CD14-positive monocyte (primary cell): ENCODE data around the gene MAP6. TPM values are rescaled to one million over a fixed set of nuclear protein-coding genes. Genes with fewer than 3 reads are reported as not detected.

Experiments used
- DNase-seq, 3 donors: peaks; one replicate each; pipeline ENCODE4 v3.0.0-alpha.2; 2011 to 2022
- H2AFZ ChIP-seq: 2 replicates; pipeline ENCODE4 v1.6.0; 2012; ENCODE audit warnings: mild to moderate bottlenecking, low read depth, low read length, inconsistent platforms; ENCODE audit not compliant: insufficient read depth, poor library complexity, severe bottlenecking
- H3K27ac ChIP-seq, 2 donors: 1 replicate in 1 of 2; 2 replicates in 1 of 2; pipeline ENCODE4 v1.5.1; 2012 to 2013; ENCODE audit warnings: low read length in 2 of 2, control low read depth in 1 of 2, inconsistent platforms in 1 of 2, low read depth in 1 of 2, mild to moderate bottlenecking in 1 of 2
- H3K27me3 ChIP-seq, 2 donors: one replicate each; pipeline versions ENCODE4 v1.6.0 to v1.6.1; 2011 to 2013; ENCODE audit warnings: low read length in 2 of 2; ENCODE audit not compliant: control insufficient read depth in 2 of 2, insufficient read depth in 2 of 2
- H3K36me3 ChIP-seq, 2 donors: replicated peaks in 1 of 2; 1 replicate in 1 of 2; 2 replicates in 1 of 2; pipeline versions ENCODE4 v1.5.1 to v1.6.1; 2012 to 2013; ENCODE audit warnings: low read length in 2 of 2, control low read depth in 1 of 2, inconsistent platforms in 1 of 2, mild to moderate bottlenecking in 1 of 2; ENCODE audit not compliant: insufficient read depth in 2 of 2, control insufficient read depth in 1 of 2
- H3K4me1 ChIP-seq, 2 donors: 1 replicate in 1 of 2; 2 replicates in 1 of 2; pipeline versions ENCODE4 v1.5.1 to v1.6.1; 2012 to 2013; ENCODE audit warnings: low read length in 2 of 2, control low read depth in 1 of 2, inconsistent platforms in 1 of 2, mild to moderate bottlenecking in 1 of 2, moderate library complexity in 1 of 2; ENCODE audit not compliant: insufficient read depth in 2 of 2, control insufficient read depth in 1 of 2
- H3K4me2 ChIP-seq: replicated peaks from 2 replicates; pipeline ENCODE3; 2012; ENCODE audit warnings: low read length, moderate library complexity, mild to moderate bottlenecking; ENCODE audit not compliant: poor library complexity, severe bottlenecking; ENCODE audit errors: extremely low read depth
- H3K4me3 ChIP-seq, 3 experiments: fragments of 200-600 bp in 1 of 3; sonication (generic) in 1 of 3; replicated peaks in 1 of 3; 1 replicate in 2 of 3; 2 replicates in 1 of 3; pipeline ENCODE4 v1.5.1; 2011 to 2013; ENCODE audit warnings: low read length in 3 of 3, mild to moderate bottlenecking in 3 of 3, control low read depth in 2 of 3, low read depth in 2 of 3, inconsistent platforms in 1 of 3, moderate library complexity in 1 of 3
- H3K79me2 ChIP-seq: 2 replicates; pipeline ENCODE4 v1.6.0; 2012; ENCODE audit warnings: mild to moderate bottlenecking, control low read depth, inconsistent platforms, low read length, moderate library complexity; ENCODE audit not compliant: insufficient read depth
- H3K9ac ChIP-seq: 2 replicates; pipeline ENCODE4 v1.6.0; 2017; ENCODE audit warnings: low read length, mild to moderate bottlenecking; ENCODE audit not compliant: insufficient read depth, poor library complexity, severe bottlenecking
- H3K9me3 ChIP-seq, 2 donors: replicated peaks in 1 of 2; 1 replicate in 1 of 2; 2 replicates in 1 of 2; pipeline versions ENCODE4 v1.5.1 to v1.6.1; 2012 to 2013; ENCODE audit warnings: low read length in 2 of 2, control low read depth in 1 of 2; ENCODE audit not compliant: control insufficient read depth in 1 of 2, insufficient read depth in 1 of 2
- H4K20me1 ChIP-seq: 2 replicates; pipeline ENCODE4 v1.6.0; 2012; ENCODE audit warnings: mild to moderate bottlenecking, low read length, control low read depth, moderate library complexity; ENCODE audit not compliant: insufficient read depth
- H3K27ac Mint-ChIP-seq, 7 donors: one replicate each; pipeline ENCODE4 v1.8.0; 2020; ENCODE audit warnings: mild to moderate bottlenecking in 7 of 7, mixed read lengths in 7 of 7, moderate library complexity in 6 of 7, inconsistent platforms in 2 of 7
- H3K27me3 Mint-ChIP-seq, 3 donors: one replicate each; pipeline ENCODE4 v1.8.0; 2021 to 2022; ENCODE audit warnings: low read depth in 3 of 3, mild to moderate bottlenecking in 3 of 3, mixed read lengths in 3 of 3, moderate library complexity in 3 of 3, inconsistent platforms in 1 of 3
- H3K36me3 Mint-ChIP-seq, 2 donors: one replicate each; pipeline ENCODE4 v1.8.0; 2020; ENCODE audit warnings: mixed read lengths in 2 of 2, inconsistent platforms in 1 of 2, mild to moderate bottlenecking in 1 of 2
- H3K4me1 Mint-ChIP-seq: one replicate; pipeline ENCODE4 v1.8.0; 2020; ENCODE audit warnings: mild to moderate bottlenecking, mixed read lengths
- H3K4me3 Mint-ChIP-seq, 2 donors: one replicate each; pipeline ENCODE4 v1.8.0; 2020; ENCODE audit warnings: mild to moderate bottlenecking in 2 of 2, mixed read lengths in 2 of 2, moderate library complexity in 1 of 2
- H3K9me3 Mint-ChIP-seq, 7 donors: one replicate each; pipeline ENCODE4 v1.8.0; 2020 to 2022; ENCODE audit warnings: mixed read lengths in 7 of 7, mild to moderate bottlenecking in 6 of 7, moderate library complexity in 6 of 7, inconsistent platforms in 2 of 7
- WGBS: methylation state at CpG from one replicate; pipeline ENCODE4 v1.1.5; 2013; ENCODE audit warnings: missing lambda C conversion rate; ENCODE audit not compliant: insufficient coverage; 5-methylcytosine and 5-hydroxymethylcytosine counted together
- intact Hi-C, 2 donors: fragments of 100-400 bp; cut with micrococcal nuclease; formaldehyde crosslinking; loops; one replicate each; pipeline versions ENCODE4 v1.15.0 to v1.15.1; 2023
- polyA plus RNA-seq, 3 donors: library from polyadenylated mRNA; depleted of rRNA in 1 of 3; unstranded in 2 of 3; stranded (reverse) in 1 of 3; fragments of 300-500 nt in 2 of 3; fragments of >200 nt in 1 of 3; fragmentation: Illumina TruSeq in 2 of 3; gene quantifications; 1 replicate in 2 of 3; 2 replicates in 1 of 3; pipeline ENCODE4 v1.2.3, GENCODE V29; 2012 to 2021
- TF ChIP-seq, protein P1 (sequence below): fragments of 200-600 bp; IDR thresholded peaks from one replicate; pipeline ENCODE4 v1.8.0; 2022; ENCODE audit warnings: antibody characterized with exemption, mild to moderate bottlenecking

The MAP6 gene
- polyA plus RNA-seq, 3 donors: not detected

DNA sequence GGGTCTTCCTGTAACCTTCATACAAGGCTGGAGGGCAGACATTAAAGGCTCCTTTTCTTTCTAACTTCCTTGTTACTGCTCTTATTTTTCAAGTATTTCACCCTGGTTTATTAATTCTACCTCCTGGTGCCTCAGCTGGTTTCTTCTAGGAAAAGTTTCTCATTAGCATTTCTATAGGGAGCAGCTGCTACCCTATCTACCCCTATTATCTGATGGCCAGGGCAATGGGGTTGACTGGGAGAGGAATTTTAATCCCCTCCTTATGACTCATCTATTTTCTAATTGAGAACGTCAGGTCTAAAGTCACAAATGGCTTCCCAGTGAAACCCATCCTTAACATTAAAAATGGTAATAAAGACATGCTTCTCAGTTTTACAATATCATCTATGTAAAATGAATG, 5.0 kb downstream of the MAP6 start:
- Histone ChIP-seq H3K79me2 (no peaks in the 10 kb centered on the region), H3K4me2 (no peak overlapping the region), H2AFZ (no peak overlapping the region), H3K9me3 (peaks cover 0 to 16% of the 10 kb centered on the region in 2 donors), H3K27me3 (peaks cover 63 to 82% of the 10 kb centered on the region in 2 donors), H3K27ac (no peak overlapping the region), H3K4me1 (peaks cover 9 to 18% of the 10 kb centered on the region in 2 donors), H3K36me3 (no peaks in the 10 kb centered on the region), H3K9ac (no peak overlapping the region), H4K20me1 (no peaks in the 10 kb centered on the region), H3K4me3 (no peak overlapping the region)
- Mint-ChIP-seq H3K4me3 (no peak overlapping the region), H3K4me1 (peaks cover 11% of the 10 kb centered on the region), H3K27me3 (peaks cover 51 to 68% (median 60%) of the 10 kb centered on the region in 3 donors), H3K36me3 (peaks cover 0 to 7% of the 10 kb centered on the region in 2 donors), H3K27ac (no peak overlapping the region), H3K9me3 (peaks cover 0 to 14% (median 7%) of the 10 kb centered on the region in 7 donors)
- WGBS: no CpG with 5 or more reads among the region's 1 CpG
- intact Hi-C loops: no loop called here
- TF ChIP-seq, protein P1, sequence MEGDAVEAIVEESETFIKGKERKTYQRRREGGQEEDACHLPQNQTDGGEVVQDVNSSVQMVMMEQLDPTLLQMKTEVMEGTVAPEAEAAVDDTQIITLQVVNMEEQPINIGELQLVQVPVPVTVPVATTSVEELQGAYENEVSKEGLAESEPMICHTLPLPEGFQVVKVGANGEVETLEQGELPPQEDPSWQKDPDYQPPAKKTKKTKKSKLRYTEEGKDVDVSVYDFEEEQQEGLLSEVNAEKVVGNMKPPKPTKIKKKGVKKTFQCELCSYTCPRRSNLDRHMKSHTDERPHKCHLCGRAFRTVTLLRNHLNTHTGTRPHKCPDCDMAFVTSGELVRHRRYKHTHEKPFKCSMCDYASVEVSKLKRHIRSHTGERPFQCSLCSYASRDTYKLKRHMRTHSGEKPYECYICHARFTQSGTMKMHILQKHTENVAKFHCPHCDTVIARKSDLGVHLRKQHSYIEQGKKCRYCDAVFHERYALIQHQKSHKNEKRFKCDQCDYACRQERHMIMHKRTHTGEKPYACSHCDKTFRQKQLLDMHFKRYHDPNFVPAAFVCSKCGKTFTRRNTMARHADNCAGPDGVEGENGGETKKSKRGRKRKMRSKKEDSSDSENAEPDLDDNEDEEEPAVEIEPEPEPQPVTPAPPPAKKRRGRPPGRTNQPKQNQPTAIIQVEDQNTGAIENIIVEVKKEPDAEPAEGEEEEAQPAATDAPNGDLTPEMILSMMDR: no peak
- DNase-seq: no peak

DNA sequence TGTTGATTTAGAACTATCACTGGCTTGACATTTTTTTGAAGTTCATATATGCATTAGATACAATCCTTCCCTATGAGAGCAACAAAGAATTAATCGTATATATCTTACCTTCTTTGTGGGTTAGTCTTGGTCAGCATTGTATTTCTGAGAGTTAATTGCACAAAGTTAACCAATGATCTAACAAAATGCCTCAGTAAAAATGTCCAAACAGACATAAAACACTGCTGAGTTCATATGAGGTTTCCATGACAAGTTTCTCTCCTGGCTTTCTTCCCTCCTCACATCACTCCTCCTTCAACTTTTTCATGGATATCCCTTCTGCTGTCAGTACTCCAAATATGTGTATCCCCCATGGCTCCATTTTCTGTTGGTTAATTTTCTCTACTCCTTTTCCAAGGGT, 9.0 kb downstream of the MAP6 start:
- Histone ChIP-seq H3K27me3 (peaks cover 29 to 48% of the 10 kb centered on the region in 2 donors), H3K9ac (no peak overlapping the region), H3K79me2 (no peaks in the 10 kb centered on the region), H4K20me1 (no peaks in the 10 kb centered on the region), H3K9me3 (no peaks in the 10 kb centered on the region), H2AFZ (no peak overlapping the region), H3K4me1 (no peaks in the 10 kb centered on the region), H3K27ac (no peak overlapping the region), H3K4me2 (no peak overlapping the region), H3K36me3 (no peaks in the 10 kb centered on the region), H3K4me3 (no peak overlapping the region)
- Mint-ChIP-seq H3K36me3 (no peaks in the 10 kb centered on the region), H3K4me3 (no peak overlapping the region), H3K4me1 (no peaks in the 10 kb centered on the region), H3K27ac (no peak overlapping the region), H3K27me3 (peaks cover 31 to 40% (median 35%) of the 10 kb centered on the region in 3 donors), H3K9me3 (peaks cover 0 to 5% (median 0%) of the 10 kb centered on the region in 7 donors)
- no CpG with 5 or more reads among the region's 1 CpG for WGBS
- intact Hi-C loops: no loop called here
- TF ChIP-seq, protein P1: no peak
- DNase-seq: no peak
